GM18861 (cell line): Measurements from ENCODE around the gene TCF12.
"Not testable (repeated sequence)": the region's sequence is repeated elsewhere in the genome, so short reads cannot be mapped to it uniquely, and the experiment has no call there.

Experiments
- ATAC-seq: cut with Tn5 transposase; IDR thresholded peaks from one replicate; pipeline ENCODE4 v1.9.1; 2021; ENCODE audit not compliant: unreplicated experiment

The TCF12 gene

DNA sequence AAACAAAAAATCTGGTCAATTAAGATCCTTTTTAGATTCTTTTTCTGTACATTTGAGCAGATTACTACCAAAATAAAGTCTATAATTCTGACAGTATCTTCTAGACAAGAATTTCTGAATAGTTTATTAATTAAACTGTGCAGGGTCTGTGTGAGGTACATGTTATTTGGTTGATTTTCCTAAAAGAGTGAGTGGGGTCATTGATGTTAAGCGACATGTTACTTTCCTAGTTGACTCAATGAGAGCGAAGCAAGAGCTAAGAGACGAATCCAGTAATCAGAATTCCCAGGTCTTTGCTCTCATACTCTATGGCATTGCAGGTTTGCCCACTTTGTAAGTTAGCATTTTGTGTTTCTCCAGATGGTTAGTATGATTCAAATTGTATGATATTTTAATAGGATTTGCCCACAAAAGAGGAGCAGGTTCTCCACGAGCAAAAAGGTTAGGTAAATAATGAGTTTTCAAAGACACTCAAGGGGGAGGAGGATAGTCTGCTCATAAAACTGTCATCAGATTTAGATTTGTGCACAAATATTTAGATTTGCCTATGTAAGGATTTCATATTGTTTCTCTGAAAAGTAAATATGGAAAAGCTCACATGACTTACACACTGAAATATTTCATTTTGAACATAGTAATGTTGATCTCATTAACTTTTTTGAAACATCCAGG, 240.7 kb downstream of the TCF12 start:
- ATAC-seq: no peak

- ATAC-seq: no peak
These were observed 241.3 kb downstream of the TCF12 start for GRCh38 chr15:57159767-57160166.

GRCh38 chr15:57160823-57161560, 242.5 kb downstream of the TCF12 start:
- no peak for ATAC-seq

DNA sequence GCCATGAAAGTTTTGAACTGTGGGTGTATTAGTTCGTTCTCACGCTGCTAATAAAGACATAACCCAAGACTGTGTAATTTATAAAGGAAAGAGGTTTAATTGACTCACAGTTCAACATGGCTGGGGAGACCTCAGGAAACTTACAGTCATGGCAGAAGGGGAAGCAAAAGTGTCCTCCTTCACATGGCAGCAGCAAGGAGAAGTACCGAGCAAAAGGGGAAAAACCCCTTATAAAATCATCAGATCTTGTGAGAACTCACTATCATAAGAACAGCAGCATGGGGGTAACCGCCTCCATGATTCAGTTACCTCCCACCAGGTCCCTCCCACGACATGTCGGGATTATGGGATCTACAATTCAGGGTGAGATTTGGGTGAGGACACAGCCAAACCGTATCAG, 245.8 kb downstream of the TCF12 start:
- ATAC-seq: not testable (repeated sequence)

GRCh38 chr15:57165992-57166391, 247.5 kb downstream of the TCF12 start:
- no peak for ATAC-seq

DNA sequence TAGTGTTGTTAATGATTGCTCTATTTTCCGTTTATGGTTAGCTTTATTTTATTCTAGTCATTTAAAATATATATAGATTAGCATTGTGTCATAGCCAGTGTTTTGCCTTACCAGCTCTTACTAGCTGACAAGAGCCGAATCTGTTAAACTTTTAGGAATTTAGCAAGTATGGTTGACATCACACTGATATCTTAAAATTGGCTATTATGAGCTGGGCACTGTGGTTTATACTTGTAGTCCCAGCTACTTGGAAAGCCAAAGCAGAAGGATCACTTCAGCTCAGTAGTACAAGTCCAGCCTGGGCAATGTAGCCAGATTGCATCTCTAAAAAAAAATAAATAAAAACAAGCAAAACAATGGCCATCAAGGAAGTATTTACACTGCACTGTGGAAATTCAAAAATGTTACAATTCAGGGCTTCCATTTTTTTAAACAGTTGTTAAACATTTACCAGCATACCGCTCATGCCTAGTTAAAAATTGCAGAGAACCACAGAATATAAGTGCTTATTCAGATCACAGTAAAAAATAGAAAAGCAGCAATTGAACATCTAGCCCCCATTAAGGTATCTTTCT, 249.5 kb downstream of the TCF12 start:
- no peak for ATAC-seq

DNA sequence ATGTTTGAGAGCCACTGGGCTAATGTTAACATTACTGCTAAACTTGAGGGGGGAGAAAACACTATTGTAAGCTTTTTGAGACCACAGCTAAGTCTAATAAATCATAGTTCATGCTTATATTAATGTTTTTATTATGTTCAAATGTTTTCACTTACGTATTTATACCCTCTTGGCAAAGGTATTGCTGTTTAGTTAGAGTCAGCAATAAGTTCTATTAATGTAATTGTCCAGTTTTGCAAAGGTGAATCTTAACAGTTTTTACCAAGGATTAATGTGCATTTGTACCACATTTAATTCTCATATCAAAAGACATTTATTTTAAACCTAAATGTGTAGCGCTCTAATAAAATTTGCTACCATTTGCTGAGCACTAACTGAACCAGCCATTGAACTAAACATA, 251.2 kb downstream of the TCF12 start:
- no peak for ATAC-seq

DNA sequence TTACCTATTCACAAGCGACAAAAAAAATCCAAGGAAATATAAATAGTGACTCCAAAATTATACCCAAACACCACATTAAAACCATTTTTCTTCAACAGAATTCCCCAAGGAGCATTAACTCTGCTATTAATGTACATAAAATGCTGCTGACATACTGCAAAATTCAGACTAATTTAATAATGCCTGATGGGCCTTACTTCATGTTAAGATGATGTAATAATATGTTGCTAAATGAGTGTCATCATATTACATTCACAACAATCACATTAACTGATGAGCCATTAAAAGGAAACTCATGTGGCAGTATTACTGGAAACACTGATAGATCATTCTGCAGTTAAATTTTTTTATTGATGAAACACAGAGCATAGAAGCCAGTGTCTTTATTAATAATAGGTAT, 253.0 kb downstream of the TCF12 start:
- ATAC-seq: no peak

DNA sequence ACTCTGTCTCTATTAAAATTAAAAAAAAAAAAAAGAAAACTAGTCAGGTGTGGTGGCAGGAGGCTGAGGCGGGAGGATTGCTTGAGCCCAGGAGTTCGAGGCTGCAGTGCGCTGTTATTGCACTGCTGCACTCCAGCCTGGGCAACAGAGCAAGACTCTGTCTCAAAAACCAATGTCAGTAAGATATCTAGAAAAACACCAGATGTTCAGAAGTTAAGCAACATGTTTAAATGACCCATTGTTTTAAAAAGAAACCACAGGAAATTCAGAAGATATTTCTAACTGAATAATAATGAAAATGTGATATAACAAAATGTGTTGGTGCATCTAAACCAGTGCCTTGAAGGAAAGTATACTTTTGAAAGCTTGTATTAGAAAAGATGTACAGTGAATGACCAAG, 254.5 kb downstream of the TCF12 start:
- ATAC-seq: no peak

GRCh38 chr15:57183041-57183440, 264.6 kb downstream of the TCF12 start:
- no peak for ATAC-seq

- ATAC-seq: no peak
These were observed 265.3 kb downstream of the TCF12 start for GRCh38 chr15:57183614-57184344.

DNA sequence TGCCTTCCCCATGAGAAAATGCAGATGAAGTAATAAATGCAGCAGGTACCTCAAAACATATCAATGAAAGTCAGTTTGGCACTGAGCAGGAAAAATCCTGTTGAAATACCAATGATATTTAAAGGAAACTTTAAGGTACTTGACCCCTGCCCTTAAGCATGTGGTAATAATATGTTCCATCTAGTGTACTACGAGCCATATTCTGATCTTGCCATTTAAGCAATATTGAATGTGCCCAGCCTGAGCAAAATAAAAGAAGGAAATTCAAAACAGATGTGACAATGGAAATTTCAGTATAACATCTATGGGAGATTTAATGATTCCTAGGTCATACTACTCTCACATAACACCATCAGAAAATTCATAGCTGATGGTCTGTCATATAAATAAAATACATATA, 266.1 kb downstream of the TCF12 start:
- ATAC-seq: no peak

DNA sequence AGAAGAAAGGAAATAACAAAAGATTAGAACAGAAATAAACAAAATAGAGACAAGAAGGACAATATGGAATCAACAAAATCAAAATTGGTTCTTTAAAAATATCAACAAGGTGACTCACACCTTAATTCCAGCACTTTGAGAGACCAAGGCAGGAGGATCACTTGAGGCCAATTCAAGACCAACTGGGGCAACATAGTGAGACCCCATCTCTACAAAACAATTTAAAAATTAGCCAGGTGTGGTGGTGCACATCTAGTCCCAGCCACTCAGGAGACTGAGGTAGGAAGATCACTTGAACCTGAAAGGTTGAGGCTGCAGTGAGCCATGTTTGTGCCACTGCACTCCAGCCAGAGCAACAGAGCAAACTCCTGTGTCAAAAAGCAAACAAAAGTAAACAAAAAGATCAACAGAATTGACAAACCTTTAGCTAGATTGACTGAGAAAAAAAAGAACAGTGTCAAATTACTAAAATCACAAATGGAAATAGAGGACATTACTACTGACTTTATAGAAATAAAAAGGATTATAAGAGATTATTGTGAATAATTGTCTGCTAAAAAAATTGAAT, 267.1 kb downstream of the TCF12 start:
- ATAC-seq: no peak

DNA sequence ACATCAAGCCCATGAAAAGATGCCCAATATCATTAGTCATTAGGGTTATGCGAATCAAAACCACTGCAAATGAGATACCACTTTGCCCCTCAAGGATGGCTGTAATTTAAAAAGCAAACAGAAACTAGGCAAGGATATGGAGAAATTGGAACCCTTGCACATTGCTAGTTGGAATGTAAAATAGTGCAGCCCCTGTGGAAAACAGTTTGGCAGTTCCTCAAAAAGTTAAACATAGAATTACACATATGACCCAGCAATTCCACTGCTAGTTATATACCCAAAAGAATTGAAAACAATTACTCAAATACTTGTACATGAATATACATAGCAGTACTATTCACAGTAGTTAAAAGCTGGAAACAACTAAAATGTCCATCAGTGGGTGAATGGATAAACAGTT, 271.0 kb downstream of the TCF12 start:
- no peak for ATAC-seq

- ATAC-seq: no peak
These were observed 271.8 kb downstream of the TCF12 start for GRCh38 chr15:57190208-57190607.

DNA sequence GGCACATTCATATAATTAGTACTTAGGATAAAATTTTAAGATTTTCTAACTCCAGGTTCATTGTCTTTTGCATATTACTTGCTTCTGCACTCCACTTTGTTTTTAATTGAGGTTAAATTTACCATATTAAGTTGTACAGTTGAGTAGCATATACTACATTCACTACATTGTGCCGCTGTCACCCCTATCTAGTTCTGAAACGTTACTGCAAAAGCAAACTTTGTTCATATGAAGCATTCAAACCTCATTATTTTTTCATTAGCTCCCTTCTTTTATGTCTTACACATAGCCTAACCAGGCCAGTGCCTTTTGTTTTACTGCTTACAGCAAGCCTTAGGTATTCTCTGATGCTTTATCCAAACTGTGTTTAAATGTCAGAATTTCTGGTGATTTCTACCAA, 274.7 kb downstream of the TCF12 start:
- ATAC-seq: no peak

GRCh38 chr15:57195326-57195725, 276.9 kb downstream of the TCF12 start:
- ATAC-seq: no peak

GRCh38 chr15:57196865-57197264, 278.4 kb downstream of the TCF12 start:
- ATAC-seq: no peak

- ATAC-seq: no peak
These were observed 279.7 kb downstream of the TCF12 start for GRCh38 chr15:57198131-57198530.

DNA sequence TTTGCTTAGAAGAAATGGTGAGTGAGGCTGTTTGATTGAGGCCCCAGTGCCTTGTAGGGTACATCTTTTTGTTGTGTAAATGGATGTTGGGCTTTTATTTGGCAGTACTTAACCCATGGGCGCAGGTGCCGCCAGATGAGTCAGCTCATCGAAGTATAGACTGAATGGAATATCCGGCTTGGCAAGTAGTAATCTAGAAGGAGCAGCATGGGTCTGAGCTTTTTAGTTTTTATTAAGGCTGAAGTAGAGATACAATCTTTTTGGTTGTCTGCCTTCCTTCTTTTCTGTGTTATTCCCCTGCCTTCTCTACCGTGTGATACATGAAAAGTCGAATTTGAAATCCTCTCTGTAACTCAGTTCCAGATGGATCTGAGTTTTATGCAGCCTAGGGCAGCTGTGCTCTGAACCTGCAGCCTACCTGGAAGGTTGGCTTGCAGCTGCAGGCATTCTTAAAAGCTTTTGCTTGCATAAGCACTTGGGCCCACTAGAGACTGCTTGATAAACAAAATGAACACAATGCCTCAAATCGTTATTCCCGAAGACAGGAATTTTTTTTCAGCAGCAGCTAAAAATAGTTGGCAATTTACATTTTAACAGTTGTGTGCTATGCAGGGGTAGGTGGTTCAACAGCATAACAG, 280.3 kb downstream of the TCF12 start:
- no peak for ATAC-seq

- ATAC-seq: no peak
These were observed 283.1 kb downstream of the TCF12 start for GRCh38 chr15:57201578-57201977.
